Osteocyte (in vitro differentiated cells): ENCODE measurements around the gene ZFP62. TPM values are rescaled to one million over a fixed set of nuclear protein-coding genes. Genes with fewer than 3 reads are reported as not detected.

ENCODE experiments used
- DNase-seq: peaks from one replicate; pipeline ENCODE4 v3.0.0; 2021; ENCODE audit warnings: mixed read lengths; ENCODE audit not compliant: unreplicated experiment; ENCODE audit errors: extremely low spot score
- H3K27ac Mint-ChIP-seq: one replicate; pipeline ENCODE4 v1.8.0; 2021; ENCODE audit warnings: mild to moderate bottlenecking, mixed read lengths; ENCODE audit not compliant: unreplicated experiment
- H3K27me3 Mint-ChIP-seq: one replicate; pipeline ENCODE4 v1.8.0; 2021; ENCODE audit warnings: mixed read lengths; ENCODE audit not compliant: unreplicated experiment
- H3K36me3 Mint-ChIP-seq: one replicate; pipeline ENCODE4 v1.8.0; 2021; ENCODE audit warnings: mixed read lengths; ENCODE audit not compliant: unreplicated experiment
- H3K4me1 Mint-ChIP-seq: one replicate; pipeline ENCODE4 v1.8.0; 2021; ENCODE audit warnings: mixed read lengths; ENCODE audit not compliant: unreplicated experiment
- H3K4me3 Mint-ChIP-seq: one replicate; pipeline ENCODE4 v1.8.0; 2021; ENCODE audit warnings: mild to moderate bottlenecking, moderate library complexity, mixed read lengths; ENCODE audit not compliant: unreplicated experiment
- H3K9me3 Mint-ChIP-seq: one replicate; pipeline ENCODE4 v1.8.0; 2021; ENCODE audit warnings: mixed read lengths; ENCODE audit not compliant: unreplicated experiment
- total RNA-seq: library from RNA; stranded (reverse); gene quantifications from 2 replicates; pipeline ENCODE4 v1.2.1, GENCODE V29; 2021
- TF ChIP-seq, protein P1 (sequence below): fragments of 200-600 bp; sonication (generic); IDR thresholded peaks from 2 replicates; pipeline ENCODE4 v1.5.0; 2021; ENCODE audit warnings: antibody characterized with exemption, mild to moderate bottlenecking, moderate library complexity

Gene ZFP62
- total RNA-seq, 1 donor from 2014 or later: 21.7 TPM

GRCh38 chr5:180848265-180848664 lies 12.8 kb downstream of the ZFP62 start:
- no peak overlapping the region for H3K4me3 Mint-ChIP-seq
- H3K36me3 Mint-ChIP-seq: peaks cover 75% of the 10 kb centered on the region
- H3K9me3 Mint-ChIP-seq: peaks cover 62% of the 10 kb centered on the region
- H3K27me3 Mint-ChIP-seq: no peaks in the 10 kb centered on the region
- no peaks in the 10 kb centered on the region for H3K4me1 Mint-ChIP-seq
- TF ChIP-seq, protein P1, sequence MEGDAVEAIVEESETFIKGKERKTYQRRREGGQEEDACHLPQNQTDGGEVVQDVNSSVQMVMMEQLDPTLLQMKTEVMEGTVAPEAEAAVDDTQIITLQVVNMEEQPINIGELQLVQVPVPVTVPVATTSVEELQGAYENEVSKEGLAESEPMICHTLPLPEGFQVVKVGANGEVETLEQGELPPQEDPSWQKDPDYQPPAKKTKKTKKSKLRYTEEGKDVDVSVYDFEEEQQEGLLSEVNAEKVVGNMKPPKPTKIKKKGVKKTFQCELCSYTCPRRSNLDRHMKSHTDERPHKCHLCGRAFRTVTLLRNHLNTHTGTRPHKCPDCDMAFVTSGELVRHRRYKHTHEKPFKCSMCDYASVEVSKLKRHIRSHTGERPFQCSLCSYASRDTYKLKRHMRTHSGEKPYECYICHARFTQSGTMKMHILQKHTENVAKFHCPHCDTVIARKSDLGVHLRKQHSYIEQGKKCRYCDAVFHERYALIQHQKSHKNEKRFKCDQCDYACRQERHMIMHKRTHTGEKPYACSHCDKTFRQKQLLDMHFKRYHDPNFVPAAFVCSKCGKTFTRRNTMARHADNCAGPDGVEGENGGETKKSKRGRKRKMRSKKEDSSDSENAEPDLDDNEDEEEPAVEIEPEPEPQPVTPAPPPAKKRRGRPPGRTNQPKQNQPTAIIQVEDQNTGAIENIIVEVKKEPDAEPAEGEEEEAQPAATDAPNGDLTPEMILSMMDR: no peak
- no peak for DNase-seq
- H3K27ac Mint-ChIP-seq: no peak overlapping the region

DNA sequence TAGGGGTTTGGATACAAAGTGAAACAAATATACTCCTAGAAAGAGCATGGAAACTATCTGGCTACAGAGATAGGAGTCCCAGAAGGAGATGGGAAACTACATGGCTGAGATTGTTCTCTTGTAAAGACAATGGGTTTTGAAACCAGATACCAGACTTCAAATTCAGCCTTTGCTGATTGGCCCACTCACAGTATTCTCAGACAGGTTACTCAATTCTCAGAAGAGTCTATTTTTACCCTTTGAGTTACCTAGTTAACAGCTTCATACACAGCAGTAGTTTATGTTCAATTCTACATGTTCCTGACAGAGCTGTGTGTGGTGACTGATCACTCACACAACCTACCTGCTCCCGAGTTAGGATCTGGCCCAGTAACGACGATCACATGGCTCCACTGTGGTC lies 14.1 kb downstream of the ZFP62 start:
- Mint-ChIP-seq H3K36me3 (peaks cover 63% of the 10 kb centered on the region), H3K9me3 (peaks cover 58% of the 10 kb centered on the region), H3K27ac (no peak overlapping the region), H3K4me1 (no peaks in the 10 kb centered on the region), H3K27me3 (no peaks in the 10 kb centered on the region), H3K4me3 (no peak overlapping the region)
- TF ChIP-seq, protein P1: no peak
- DNase-seq: no peak

DNA sequence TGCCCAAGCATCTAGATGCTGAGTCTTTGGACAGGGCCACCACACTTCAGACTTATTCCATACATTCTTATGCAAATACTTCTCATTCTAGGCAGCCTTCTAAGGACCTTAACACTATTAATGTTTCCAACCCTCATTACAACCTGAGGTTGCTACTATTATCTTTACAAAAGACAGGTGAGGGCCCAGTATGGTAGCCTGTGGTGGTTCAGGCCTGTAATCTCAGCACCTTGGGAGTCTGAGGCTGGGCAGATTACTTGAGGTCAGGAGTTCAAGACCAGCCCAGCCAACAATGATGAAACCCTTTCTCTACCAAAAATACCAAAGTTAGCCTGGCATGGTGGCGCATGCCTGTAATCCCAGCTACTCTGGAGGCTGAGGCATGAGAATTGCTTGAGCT lies 16.2 kb downstream of the ZFP62 start:
- Mint-ChIP-seq H3K27ac (no peak overlapping the region), H3K27me3 (no peaks in the 10 kb centered on the region), H3K9me3 (peaks cover 43% of the 10 kb centered on the region), H3K36me3 (peaks cover 42% of the 10 kb centered on the region), H3K4me1 (no peaks in the 10 kb centered on the region), H3K4me3 (no peak overlapping the region)
- no peak for DNase-seq
- TF ChIP-seq, protein P1: no peak

- H3K36me3 Mint-ChIP-seq: peaks cover 39% of the 10 kb centered on the region
These were observed 16.6 kb downstream of the ZFP62 start for GRCh38 chr5:180844432-180844831.

GRCh38 chr5:180839935-180840334 lies 21.1 kb downstream of the ZFP62 start:
- H3K4me3 Mint-ChIP-seq: no peak overlapping the region
- peaks cover 2% of the 10 kb centered on the region for H3K36me3 Mint-ChIP-seq
- peaks cover 15% of the 10 kb centered on the region for H3K9me3 Mint-ChIP-seq
- H3K27ac Mint-ChIP-seq: no peak overlapping the region
- H3K27me3 Mint-ChIP-seq: no peaks in the 10 kb centered on the region
- no peak for DNase-seq
- TF ChIP-seq, protein P1: no peak
- no peaks in the 10 kb centered on the region for H3K4me1 Mint-ChIP-seq

More at GRCh38 chr5:180844432-180844831, 16.6 kb downstream of the ZFP62 start:
- no peak for DNase-seq
- no peak overlapping the region for H3K27ac Mint-ChIP-seq
- TF ChIP-seq, protein P1: no peak
- H3K4me3 Mint-ChIP-seq: no peak overlapping the region
- H3K9me3 Mint-ChIP-seq: peaks cover 42% of the 10 kb centered on the region
- no peaks in the 10 kb centered on the region for H3K27me3 Mint-ChIP-seq
- H3K4me1 Mint-ChIP-seq: no peaks in the 10 kb centered on the region
